NCI-H1436 (cell line): ENCODE measurements around the gene LARP6.
"Not testable (repeated sequence)": the region's sequence is repeated elsewhere in the genome, so short reads cannot be mapped to it uniquely, and the experiment has no call there.

Experiments used
- DNase-seq: peaks from one replicate; lab custom pipeline; 2025; lab: John Stamatoyannopoulos, UW

LARP6 gene

GRCh38 chr15:70830615-70831014 is 23.3 kb downstream of the LARP6 start:
- no peak for DNase-seq

- no peak for DNase-seq
Measured at GRCh38 chr15:70829371-70830166, 24.4 kb downstream of the LARP6 start.

- DNase-seq = no peak
Measured at GRCh38 chr15:70827721-70828120, 26.2 kb downstream of the LARP6 start.

GRCh38 chr15:70826634-70827033 is 27.3 kb downstream of the LARP6 start:
- no peak for DNase-seq

- DNase-seq = no peak
Measured at GRCh38 chr15:70825841-70826240, 28.1 kb downstream of the LARP6 start.

GRCh38 chr15:70823196-70823595 is 30.8 kb downstream of the LARP6 start:
- DNase-seq = no peak

- DNase-seq = no peak
Measured at GRCh38 chr15:70820214-70820613, 33.7 kb downstream of the LARP6 start.

- DNase-seq = no peak
Measured at GRCh38 chr15:70818580-70818979, 35.4 kb downstream of the LARP6 start.

- no peak for DNase-seq
Measured at GRCh38 chr15:70817266-70817665, 36.7 kb downstream of the LARP6 start.

GRCh38 chr15:70815604-70816003 is 38.4 kb downstream of the LARP6 start:
- DNase-seq = no peak

- not testable (repeated sequence) for DNase-seq
Measured at GRCh38 chr15:70815011-70815410, 38.9 kb downstream of the LARP6 start.

GRCh38 chr15:70812827-70813364 is 41.1 kb downstream of the LARP6 start:
- DNase-seq = no peak

- DNase-seq = no peak
Measured at GRCh38 chr15:70810916-70811578, 42.9 kb downstream of the LARP6 start.

- no peak for DNase-seq
Measured at GRCh38 chr15:70806992-70807712, 46.8 kb downstream of the LARP6 start.

- not testable (repeated sequence) for DNase-seq
Measured at GRCh38 chr15:70804388-70804787, 49.6 kb downstream of the LARP6 start.

- no peak for DNase-seq
Measured at GRCh38 chr15:70802629-70803028, 51.3 kb downstream of the LARP6 start.

GRCh38 chr15:70801109-70801508 is 52.8 kb downstream of the LARP6 start:
- no peak for DNase-seq

- DNase-seq = no peak
Measured at GRCh38 chr15:70799667-70800450, 54.1 kb downstream of the LARP6 start.

GRCh38 chr15:70797464-70797863 is 56.5 kb downstream of the LARP6 start:
- no peak for DNase-seq

- no peak for DNase-seq
Measured at GRCh38 chr15:70796516-70797310, 57.2 kb downstream of the LARP6 start.

- no peak for DNase-seq
Measured at GRCh38 chr15:70795311-70795665, 58.7 kb downstream of the LARP6 start.
